WI38 (cell line): ENCODE results near the gene ARHGEF17.

ENCODE experiments used
- H3K4me3 ChIP-seq: 2 replicates; pipeline ENCODE4 v1.5.1; 2011; ENCODE audit warnings: low read depth, mild to moderate bottlenecking, control low read depth, low read length
- TF ChIP-seq, protein P1 (sequence below): IDR thresholded peaks from 2 replicates; pipeline ENCODE4 v1.5.1; 2012; ENCODE audit warnings: low read depth, mild to moderate bottlenecking, control low read depth, low read length

The ARHGEF17 gene

DNA sequence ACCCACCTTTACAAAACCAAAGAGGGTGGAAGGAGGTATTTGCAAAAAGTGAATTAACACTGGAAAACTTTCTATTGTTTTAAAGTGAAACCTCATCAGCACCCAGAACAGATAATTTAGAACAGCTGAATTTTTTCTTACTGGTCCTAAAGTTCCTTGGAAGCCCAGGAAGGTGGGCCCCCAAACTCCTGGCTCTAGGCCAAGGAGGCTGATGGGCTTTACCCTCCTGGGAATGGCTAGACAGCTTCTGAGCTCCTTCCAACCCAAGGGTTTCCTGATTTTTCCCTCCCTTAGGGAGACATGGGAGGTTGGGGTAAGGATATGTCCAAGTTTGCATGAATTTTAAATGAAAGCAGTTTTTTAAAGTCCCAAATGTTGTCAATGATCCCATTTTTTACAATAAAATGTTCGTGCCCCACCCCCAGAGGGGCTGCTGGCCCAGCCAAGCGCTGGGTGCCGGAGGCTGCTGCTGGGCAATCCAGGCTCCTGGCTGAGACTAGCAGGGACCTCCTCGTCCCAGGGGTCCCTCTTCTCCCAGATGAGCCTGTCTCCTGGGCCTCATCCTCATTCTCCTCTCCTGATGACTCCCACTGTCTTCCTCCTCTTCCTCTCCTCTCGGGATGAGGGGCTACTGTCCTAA lies 96.5 kb downstream of the ARHGEF17 start:
- TF ChIP-seq, protein P1, sequence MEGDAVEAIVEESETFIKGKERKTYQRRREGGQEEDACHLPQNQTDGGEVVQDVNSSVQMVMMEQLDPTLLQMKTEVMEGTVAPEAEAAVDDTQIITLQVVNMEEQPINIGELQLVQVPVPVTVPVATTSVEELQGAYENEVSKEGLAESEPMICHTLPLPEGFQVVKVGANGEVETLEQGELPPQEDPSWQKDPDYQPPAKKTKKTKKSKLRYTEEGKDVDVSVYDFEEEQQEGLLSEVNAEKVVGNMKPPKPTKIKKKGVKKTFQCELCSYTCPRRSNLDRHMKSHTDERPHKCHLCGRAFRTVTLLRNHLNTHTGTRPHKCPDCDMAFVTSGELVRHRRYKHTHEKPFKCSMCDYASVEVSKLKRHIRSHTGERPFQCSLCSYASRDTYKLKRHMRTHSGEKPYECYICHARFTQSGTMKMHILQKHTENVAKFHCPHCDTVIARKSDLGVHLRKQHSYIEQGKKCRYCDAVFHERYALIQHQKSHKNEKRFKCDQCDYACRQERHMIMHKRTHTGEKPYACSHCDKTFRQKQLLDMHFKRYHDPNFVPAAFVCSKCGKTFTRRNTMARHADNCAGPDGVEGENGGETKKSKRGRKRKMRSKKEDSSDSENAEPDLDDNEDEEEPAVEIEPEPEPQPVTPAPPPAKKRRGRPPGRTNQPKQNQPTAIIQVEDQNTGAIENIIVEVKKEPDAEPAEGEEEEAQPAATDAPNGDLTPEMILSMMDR = no peak
- no peak overlapping the region for H3K4me3 ChIP-seq

DNA sequence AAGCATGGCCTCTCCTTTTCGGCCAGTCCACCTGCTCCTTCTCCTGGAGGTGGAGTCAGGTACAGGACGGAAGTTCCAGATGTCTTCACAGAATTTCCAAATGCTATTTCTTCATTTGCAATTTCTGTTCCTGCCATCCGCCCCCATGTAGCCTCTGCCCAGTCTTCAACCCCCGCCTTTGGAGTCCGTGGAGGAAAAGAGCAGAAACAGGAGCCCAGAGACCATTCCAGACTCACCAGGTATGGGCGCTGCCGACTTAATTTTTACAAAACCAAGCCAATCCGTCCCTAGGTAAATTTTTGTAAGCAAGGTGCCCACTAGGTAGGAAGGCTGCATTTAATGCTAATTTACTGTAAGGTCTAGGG lies 97.1 kb downstream of the ARHGEF17 start:
- no peak overlapping the region for H3K4me3 ChIP-seq
- TF ChIP-seq, protein P1 = no peak

DNA sequence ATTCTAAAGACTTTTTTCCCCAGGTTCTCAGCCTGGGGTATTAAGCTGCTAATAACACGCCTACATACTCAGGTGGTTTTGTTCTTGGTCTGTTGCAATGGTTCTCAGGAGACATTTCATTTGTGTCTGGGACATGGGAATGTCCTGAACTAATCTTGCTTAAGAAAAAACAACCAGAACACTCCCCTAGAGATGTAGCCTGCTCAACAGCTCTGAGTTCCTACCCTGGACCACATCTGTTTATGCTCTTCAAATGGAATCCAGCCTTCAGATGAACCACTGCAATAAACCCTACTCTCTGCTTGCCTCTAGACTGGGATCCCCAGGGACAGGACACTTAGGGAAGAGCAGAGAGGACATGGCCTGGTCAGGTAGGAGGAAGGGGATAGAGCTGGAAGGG lies 98.1 kb downstream of the ARHGEF17 start:
- H3K4me3 ChIP-seq = no peak overlapping the region
- TF ChIP-seq, protein P1 = no peak

DNA sequence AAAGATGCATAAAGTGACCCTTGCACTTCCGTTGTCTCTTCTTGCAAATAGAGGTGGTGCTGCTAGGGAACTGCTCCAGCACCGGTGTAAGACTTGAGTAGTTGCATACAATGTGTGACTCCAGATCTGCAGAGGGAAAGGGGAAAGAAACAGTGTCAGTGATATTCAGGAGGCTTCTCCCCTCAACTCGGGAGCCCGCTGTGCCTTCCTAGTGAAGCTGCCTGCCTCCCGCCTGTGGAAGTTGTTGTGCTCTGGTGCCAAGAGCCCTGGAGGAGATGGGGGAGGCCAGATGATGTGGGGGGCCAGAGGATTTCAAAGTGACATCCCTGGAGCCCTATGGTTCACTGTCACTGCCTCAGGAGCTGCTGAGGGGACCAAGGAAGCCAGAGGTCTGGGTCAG lies 98.5 kb downstream of the ARHGEF17 start:
- H3K4me3 ChIP-seq = no peak overlapping the region
- TF ChIP-seq, protein P1 = no peak

DNA sequence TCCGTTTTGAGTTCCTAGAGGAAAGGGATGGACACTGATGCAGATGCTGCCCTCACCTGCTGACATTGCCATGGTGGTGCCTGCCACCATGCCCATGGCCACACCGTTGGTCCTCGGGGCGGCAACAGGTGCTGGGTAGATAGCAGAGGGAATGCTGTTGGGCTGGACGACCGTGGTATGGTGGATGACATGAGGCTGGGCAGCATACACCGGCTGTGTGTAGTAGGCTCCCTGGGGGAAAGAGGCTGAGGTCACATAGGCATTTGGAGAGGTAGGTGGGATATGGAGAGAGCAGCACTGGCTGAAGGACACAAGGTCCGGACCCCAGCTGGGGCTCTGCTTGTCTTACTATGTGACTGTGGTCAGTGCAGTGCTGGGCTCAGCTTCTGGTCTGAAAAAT lies 101.4 kb downstream of the ARHGEF17 start:
- no peak overlapping the region for H3K4me3 ChIP-seq
- TF ChIP-seq, protein P1 = no peak

DNA sequence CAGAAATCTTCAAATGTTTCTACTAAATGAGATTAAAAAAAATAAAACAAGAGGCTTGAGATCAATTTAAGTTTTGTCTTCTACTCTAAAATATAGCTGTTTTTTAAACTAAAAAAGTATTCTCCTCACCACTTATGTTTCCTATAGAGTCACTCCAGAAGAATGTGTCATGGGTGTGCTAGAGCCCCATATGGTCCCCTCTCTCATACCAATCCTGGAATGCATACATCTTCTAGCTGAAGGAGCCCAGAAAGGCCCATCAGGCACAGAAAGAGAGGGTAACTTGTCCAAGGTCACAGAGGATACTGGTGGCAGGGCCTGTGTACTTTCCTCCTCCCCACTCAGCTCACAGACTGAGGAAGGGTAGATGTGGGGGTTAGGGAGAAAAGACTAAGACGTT lies 102.6 kb downstream of the ARHGEF17 start:
- no peak overlapping the region for H3K4me3 ChIP-seq
- TF ChIP-seq, protein P1 = no peak

DNA sequence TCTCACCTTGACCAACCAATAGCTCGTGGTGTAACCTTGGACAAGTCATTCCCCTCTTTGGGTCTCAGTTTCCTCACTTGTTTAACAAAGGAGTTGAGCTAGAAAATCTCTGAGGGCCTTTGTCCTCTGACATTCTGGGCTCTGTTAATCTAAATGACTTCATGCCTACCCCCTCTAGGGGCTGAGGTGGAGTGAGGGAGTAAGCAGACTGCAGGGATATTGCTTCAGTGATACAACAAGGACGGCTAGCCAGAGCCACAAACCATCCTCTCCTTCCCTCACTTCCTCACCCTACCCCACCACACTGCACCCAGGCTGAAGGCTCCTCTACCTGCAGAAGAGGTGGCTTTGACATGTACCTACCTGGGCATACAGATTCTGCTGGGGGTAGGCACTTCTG lies 103.0 kb downstream of the ARHGEF17 start:
- TF ChIP-seq, protein P1 = no peak

More for the DNA sequence above, 103.0 kb downstream of the ARHGEF17 start:
- H3K4me3 ChIP-seq = no peak overlapping the region
